Epithelial cell of proximal tubule (primary cell): ENCODE data around the gene YWHAE. TPM values are rescaled to one million over a fixed set of nuclear protein-coding genes. Genes with fewer than 3 reads are reported as not detected.
"Not testable (repeated sequence)": the region's sequence is repeated elsewhere in the genome, so short reads cannot be mapped to it uniquely, and the experiment has no call there.

ENCODE experiments used
- DNase-seq: peaks from one replicate; pipeline ENCODE4 v3.0.0-alpha.2; 2011; ENCODE audit warnings: low read depth
- H3K4me3 ChIP-seq: 2 replicates; pipeline ENCODE4 v1.5.1; 2011; ENCODE audit warnings: low read depth, mild to moderate bottlenecking, low read length
- total RNA-seq: library from RNA; depleted of rRNA; stranded (reverse); fragments of >200 nt; gene quantifications from 2 replicates; pipeline ENCODE4 v1.2.3, GENCODE V29; 2015
- TF ChIP-seq, protein P1 (sequence below): conservative IDR thresholded peaks from 2 replicates; pipeline ENCODE4 v1.5.1; 2012; ENCODE audit warnings: low read depth, mild to moderate bottlenecking, low read length

The YWHAE gene
- total RNA-seq, 1 donor from 2014 or later, result 1,239 TPM

DNA sequence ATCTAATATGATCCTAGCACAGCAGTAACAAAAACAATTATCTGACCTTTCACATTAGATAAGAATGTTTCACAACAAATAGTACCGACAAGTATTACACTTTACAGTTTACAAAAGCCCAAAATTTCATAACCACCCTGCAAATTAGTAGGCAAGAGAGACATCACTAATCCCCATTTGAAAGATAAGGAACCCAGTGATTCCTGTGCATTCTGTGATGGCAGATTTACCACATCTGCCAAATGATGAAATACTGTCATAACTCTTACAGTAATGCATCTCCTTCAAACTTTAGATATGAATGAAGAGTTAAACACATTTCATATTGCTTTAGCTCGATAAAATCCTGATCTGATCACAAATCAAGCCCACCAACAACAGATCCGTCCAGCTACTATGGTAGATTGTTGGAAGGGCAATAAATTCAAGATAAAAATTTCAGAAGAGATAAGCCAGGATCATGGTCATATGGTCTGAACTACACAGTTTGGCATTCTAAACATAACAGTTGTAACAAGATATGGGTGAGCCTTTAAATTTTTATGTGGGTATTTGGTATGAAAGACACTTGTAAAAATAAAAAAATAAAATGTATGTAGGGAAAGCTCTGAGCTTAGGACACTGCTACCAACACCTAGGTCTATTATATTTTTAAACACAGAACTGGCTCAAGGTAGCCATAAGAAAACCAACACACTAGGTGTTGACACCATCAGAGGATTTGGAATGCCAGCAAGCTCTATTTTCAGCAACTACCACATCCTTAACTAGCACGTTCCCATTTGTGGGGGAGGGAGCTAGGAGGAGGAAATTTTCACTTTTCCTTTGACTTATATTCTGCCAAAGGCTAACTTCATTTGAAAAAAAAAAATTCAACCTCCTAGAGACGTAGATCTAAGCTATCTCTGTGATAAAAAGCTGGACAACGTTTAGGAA lies 9.3 kb downstream of the YWHAE start:
- TF ChIP-seq, protein P1, sequence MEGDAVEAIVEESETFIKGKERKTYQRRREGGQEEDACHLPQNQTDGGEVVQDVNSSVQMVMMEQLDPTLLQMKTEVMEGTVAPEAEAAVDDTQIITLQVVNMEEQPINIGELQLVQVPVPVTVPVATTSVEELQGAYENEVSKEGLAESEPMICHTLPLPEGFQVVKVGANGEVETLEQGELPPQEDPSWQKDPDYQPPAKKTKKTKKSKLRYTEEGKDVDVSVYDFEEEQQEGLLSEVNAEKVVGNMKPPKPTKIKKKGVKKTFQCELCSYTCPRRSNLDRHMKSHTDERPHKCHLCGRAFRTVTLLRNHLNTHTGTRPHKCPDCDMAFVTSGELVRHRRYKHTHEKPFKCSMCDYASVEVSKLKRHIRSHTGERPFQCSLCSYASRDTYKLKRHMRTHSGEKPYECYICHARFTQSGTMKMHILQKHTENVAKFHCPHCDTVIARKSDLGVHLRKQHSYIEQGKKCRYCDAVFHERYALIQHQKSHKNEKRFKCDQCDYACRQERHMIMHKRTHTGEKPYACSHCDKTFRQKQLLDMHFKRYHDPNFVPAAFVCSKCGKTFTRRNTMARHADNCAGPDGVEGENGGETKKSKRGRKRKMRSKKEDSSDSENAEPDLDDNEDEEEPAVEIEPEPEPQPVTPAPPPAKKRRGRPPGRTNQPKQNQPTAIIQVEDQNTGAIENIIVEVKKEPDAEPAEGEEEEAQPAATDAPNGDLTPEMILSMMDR, result no peak
- H3K4me3 ChIP-seq, result no peak overlapping the region
- DNase-seq, result no peak

DNA sequence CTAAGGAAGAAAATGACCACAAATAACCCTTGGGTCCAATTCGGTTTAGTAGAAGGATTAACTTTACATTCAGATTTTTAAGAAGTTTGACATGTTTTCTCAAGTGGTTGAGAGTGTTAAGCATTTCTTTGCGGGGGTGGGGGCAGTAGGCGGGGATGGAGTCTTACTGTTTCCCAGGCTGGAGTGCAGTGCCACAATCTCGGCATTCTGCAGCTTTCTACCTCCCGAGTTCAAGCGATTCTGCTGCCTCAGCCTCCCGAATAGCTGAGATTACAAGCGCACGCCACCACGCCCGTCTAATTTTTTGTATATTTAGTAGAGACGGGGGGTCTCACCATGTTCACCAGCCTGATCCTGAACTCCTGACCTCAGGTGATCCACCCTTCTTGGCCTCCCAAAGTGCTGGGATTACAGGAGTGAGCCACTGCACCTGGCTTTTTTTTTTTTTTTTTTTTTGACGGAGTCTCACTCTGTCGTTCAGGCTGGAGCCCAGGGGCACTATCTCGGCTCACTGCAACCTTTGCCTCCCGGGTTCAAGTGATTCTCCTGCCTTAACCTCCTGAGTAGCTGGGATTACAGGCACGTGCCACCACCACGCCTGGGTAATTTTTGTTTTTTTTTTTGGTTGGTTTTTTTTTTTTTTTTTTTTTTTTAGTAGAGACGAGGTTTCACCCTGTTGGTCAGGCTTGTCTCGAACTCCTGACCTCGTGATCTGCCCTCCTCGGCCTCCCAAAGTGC lies 12.4 kb downstream of the YWHAE start:
- not testable (repeated sequence) for DNase-seq, H3K4me3 ChIP-seq

DNA sequence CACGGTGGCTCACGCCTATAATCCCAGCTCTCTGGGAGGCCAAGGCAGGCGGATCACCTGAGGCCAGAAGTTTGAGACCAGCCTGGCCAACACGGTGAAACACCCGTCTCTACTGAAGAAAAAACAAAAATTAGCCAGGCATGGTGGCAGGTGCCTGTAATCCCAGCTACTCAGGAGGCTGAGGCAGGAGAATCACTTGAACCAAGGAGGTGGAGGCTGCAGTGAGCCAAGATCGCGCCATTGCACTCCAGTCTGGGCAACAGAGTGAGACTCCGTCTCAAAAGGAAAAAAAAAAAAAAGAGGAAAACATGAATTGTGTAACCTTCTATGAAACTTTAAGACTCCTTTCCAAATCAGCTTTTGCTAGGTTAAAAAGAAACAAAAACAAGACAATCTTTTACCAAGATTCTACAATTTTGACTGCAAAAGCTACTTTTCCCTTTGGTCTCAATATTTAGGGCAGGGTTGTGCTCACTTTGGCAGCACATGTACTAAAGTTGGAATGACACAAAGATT lies 13.3 kb downstream of the YWHAE start:
- not testable (repeated sequence) for DNase-seq, H3K4me3 ChIP-seq

DNA sequence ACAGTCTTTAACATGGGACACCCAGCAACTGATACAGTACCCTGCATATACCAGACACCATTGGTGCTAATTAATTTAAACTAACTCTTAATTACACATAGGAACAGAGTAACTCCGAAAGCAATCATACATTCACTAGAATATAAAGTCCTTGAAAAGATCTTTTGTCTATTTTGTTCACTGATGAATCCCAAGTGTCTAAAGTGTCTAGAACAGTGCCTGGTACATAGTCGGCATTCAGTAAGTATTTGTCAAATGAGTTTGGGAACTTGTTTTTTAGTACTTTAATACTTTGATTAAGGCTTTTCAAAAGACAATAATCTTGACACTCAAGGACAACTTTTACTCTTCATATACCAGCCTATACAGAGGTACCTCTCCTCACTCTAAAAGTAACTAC lies 13.8 kb downstream of the YWHAE start:
- TF ChIP-seq, protein P1, result no peak
- DNase-seq, result no peak
- H3K4me3 ChIP-seq, result no peak overlapping the region

DNA sequence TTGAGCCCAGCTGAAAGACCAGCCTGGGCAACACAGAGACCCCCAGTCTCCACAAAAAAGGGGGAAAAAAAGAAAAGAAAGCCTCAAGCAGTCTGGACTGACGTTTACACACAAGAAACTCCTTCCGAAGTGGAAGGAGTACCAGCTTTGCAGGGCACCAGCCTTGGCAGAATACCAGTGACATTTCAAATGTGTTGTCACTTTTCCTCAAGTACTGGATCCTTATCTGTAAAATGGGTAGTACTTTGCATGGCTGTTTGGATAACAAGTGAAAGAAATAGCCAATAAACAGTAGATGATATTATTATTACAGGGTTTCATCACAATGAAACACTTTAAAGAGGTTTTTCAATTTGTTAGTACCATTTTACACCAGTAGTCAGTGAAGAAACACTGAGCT lies 14.2 kb downstream of the YWHAE start:
- TF ChIP-seq, protein P1, result no peak
- DNase-seq, result no peak
- no peak overlapping the region for H3K4me3 ChIP-seq

DNA sequence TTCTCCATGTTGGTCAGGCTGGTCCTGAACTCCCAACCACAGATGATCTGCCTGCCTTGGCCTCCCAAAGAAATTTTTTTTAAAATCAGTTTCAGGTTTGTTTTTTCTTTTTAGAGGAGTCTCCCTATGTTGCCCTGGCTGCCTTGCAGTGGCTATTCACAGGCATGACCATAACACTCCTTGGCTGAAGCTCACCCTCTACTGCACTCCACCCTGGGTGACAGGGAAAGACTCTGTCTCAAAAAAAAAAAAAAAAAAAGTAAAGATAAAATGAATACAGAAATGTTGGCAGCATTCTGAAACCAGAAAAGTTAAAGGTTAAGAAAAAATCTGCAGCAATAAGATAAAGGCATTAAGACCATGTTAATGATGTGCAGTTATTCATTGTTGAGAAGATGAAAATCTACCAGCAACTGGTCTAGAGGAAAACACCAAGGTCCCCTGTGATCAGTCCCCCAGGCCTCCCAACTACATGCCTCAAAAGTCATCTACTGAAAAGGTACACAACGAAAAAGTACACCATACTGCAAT lies 15.1 kb downstream of the YWHAE start:
- H3K4me3 ChIP-seq, result no peak overlapping the region
- TF ChIP-seq, protein P1, result no peak
- DNase-seq, result no peak

- no peak overlapping the region for H3K4me3 ChIP-seq
- TF ChIP-seq, protein P1, result no peak
- DNase-seq, result no peak
Observed at GRCh38 chr17:1379930-1380313, 20.1 kb downstream of the YWHAE start.
